MM.1S (cell line): ENCODE data around the gene SLC22A1.
"Not testable (repeated sequence)": the region's sequence is repeated elsewhere in the genome, so short reads cannot be mapped to it uniquely, and the experiment has no call there.

ENCODE experiments used
- DNase-seq: peaks from one replicate; pipeline ENCODE4 v3.0.0-alpha.2; 2015
- H2AFZ ChIP-seq: fragments of 300-600 bp; sonication (generic); 2 replicates; pipeline ENCODE4 v1.6.0; 2016; ENCODE audit warnings: antibody characterized with exemption, low read length
- H3F3A ChIP-seq: fragments of 300-600 bp; sonication (generic); 2 replicates; pipeline ENCODE4 v1.6.1; 2016; ENCODE audit warnings: mild to moderate bottlenecking, antibody characterized with exemption, low read length, moderate library complexity, mixed read lengths; ENCODE audit not compliant: insufficient read depth
- H3K27ac ChIP-seq: fragments of 300-600 bp; sonication (generic); 2 replicates; pipeline ENCODE4 v1.5.1; 2016; ENCODE audit warnings: mild to moderate bottlenecking, low read length
- H3K27me3 ChIP-seq: fragments of 300-600 bp; sonication (generic); replicated peaks from 2 replicates; pipeline ENCODE4 v1.6.0; 2016; ENCODE audit warnings: low read length; ENCODE audit not compliant: insufficient read depth
- H3K36me3 ChIP-seq: fragments of 300-600 bp; sonication (generic); replicated peaks from 2 replicates; pipeline ENCODE4 v1.6.1; 2016; ENCODE audit warnings: mild to moderate bottlenecking, low read length, mixed read lengths; ENCODE audit not compliant: insufficient read depth
- H3K4me1 ChIP-seq: fragments of 300-600 bp; sonication (generic); 2 replicates; pipeline ENCODE4 v1.6.1; 2016; ENCODE audit warnings: low read length, mixed read lengths
- H3K4me2 ChIP-seq: fragments of 300-600 bp; sonication (generic); 2 replicates; pipeline ENCODE4 v1.6.0; 2016; ENCODE audit warnings: low read depth, low read length
- H3K4me3 ChIP-seq: fragments of 300-600 bp; sonication (generic); 2 replicates; pipeline ENCODE4 v1.5.1; 2016; ENCODE audit warnings: low read length, mixed read lengths
- H3K79me2 ChIP-seq: fragments of 300-600 bp; sonication (generic); 2 replicates; pipeline ENCODE4 v1.6.1; 2016; ENCODE audit warnings: mixed run types, low read length, mixed read lengths
- H3K9ac ChIP-seq: fragments of 300-600 bp; sonication (generic); 2 replicates; pipeline ENCODE4 v1.6.1; 2016; ENCODE audit warnings: low read length, mixed read lengths
- H3K9me2 ChIP-seq: fragments of 300-600 bp; sonication (generic); replicated peaks from 2 replicates; pipeline ENCODE4 v1.6.1; 2016; ENCODE audit warnings: mild to moderate bottlenecking, low read length, mixed read lengths; ENCODE audit not compliant: insufficient read depth
- H3K9me3 ChIP-seq: fragments of 300-600 bp; sonication (generic); replicated peaks from 2 replicates; pipeline ENCODE4 v1.6.1; 2016; ENCODE audit warnings: mild to moderate bottlenecking, low read length, mixed read lengths; ENCODE audit not compliant: insufficient read depth
- H4K20me1 ChIP-seq: fragments of 300-600 bp; sonication (generic); 2 replicates; pipeline ENCODE4 v1.6.1; 2016; ENCODE audit warnings: mild to moderate bottlenecking, low read length, moderate library complexity, mixed read lengths; ENCODE audit not compliant: insufficient read depth
- EZH2 ChIP-seq: fragments of 300-600 bp; sonication (generic); optimal IDR thresholded peaks from 2 replicates; pipeline ENCODE3; 2017; ENCODE audit warnings: low read depth, mild to moderate bottlenecking, antibody characterized with exemption, low read length, mixed read lengths
- EZH2phosphoT487 ChIP-seq: fragments of 300-600 bp; sonication (generic); IDR thresholded peaks from 2 replicates; pipeline ENCODE4 v1.6.1; 2018; ENCODE audit warnings: antibody characterized with exemption, low read length
- TF ChIP-seq, protein P1 (sequence below): fragments of 300-600 bp; sonication (generic); IDR thresholded peaks from 2 replicates; pipeline ENCODE4 v1.5.1; 2016; ENCODE audit warnings: antibody characterized with exemption, low read length, mixed read lengths

The SLC22A1 gene

DNA sequence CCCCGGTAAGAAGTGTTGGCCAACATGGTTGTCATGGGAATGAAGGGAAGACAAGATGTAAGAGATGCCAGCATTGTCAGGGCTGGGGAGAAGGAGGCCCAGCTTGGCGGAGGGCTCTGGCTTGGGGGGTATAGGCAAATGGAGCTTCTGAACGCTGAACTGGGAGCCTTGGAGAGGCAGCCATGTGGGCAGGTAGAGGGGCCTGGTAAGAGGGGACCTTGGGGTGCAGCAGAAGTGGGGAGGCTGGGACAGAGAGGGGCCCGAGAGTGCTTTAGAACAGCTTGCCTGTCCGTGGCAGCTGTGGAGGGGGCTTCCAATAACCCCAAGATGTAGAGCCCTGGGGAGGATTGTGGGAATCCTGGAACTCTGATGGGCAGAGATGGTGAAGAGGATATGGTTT, 3.0 kb downstream of the SLC22A1 start:
- no peaks in the 10 kb centered on the region for H3K9me3 ChIP-seq
- H3K4me2 ChIP-seq: no peak overlapping the region
- no peaks in the 10 kb centered on the region for H3F3A ChIP-seq
- no peak overlapping the region for H3K27ac ChIP-seq
- H3K9ac ChIP-seq: no peak overlapping the region
- H3K4me3 ChIP-seq: no peak overlapping the region
- H4K20me1 ChIP-seq: no peaks in the 10 kb centered on the region
- TF ChIP-seq, protein P1, sequence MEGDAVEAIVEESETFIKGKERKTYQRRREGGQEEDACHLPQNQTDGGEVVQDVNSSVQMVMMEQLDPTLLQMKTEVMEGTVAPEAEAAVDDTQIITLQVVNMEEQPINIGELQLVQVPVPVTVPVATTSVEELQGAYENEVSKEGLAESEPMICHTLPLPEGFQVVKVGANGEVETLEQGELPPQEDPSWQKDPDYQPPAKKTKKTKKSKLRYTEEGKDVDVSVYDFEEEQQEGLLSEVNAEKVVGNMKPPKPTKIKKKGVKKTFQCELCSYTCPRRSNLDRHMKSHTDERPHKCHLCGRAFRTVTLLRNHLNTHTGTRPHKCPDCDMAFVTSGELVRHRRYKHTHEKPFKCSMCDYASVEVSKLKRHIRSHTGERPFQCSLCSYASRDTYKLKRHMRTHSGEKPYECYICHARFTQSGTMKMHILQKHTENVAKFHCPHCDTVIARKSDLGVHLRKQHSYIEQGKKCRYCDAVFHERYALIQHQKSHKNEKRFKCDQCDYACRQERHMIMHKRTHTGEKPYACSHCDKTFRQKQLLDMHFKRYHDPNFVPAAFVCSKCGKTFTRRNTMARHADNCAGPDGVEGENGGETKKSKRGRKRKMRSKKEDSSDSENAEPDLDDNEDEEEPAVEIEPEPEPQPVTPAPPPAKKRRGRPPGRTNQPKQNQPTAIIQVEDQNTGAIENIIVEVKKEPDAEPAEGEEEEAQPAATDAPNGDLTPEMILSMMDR: no peak
- no peak for TF ChIP-seq EZH2phosphoT487
- no peak for TF ChIP-seq EZH2
- H3K9me2 ChIP-seq: no peaks in the 10 kb centered on the region
- no peak for DNase-seq
- no peaks in the 10 kb centered on the region for H3K4me1 ChIP-seq
- no peaks in the 10 kb centered on the region for H3K36me3 ChIP-seq
- H2AFZ ChIP-seq: no peak overlapping the region
- H3K27me3 ChIP-seq: no peaks in the 10 kb centered on the region
- no peaks in the 10 kb centered on the region for H3K79me2 ChIP-seq

DNA sequence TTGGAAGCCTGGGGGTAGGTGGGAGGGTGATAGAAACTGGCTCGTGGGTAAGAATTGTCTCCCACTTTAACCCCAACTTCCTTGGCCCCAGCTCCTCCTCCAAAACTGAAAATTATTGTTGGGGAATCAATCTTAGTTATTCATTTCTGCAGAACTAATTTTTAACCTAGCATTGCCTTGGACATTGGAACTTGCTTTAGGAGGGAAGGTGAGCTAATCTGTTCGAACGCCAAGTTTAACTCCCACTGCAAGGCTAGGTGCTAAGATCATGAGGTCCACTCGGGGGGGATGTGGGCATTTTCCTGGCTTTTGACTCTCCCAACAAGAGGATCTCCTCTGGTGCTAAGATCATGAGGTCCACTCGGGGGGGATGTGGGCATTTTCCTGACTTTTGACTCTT, 3.5 kb downstream of the SLC22A1 start:
- not testable (repeated sequence) for H2AFZ ChIP-seq, H3K4me1 ChIP-seq, H3K9me2 ChIP-seq, H3K27me3 ChIP-seq, DNase-seq, H3F3A ChIP-seq, H4K20me1 ChIP-seq, H3K79me2 ChIP-seq, H3K4me3 ChIP-seq, H3K9ac ChIP-seq, H3K36me3 ChIP-seq, H3K4me2 ChIP-seq, H3K27ac ChIP-seq, H3K9me3 ChIP-seq

DNA sequence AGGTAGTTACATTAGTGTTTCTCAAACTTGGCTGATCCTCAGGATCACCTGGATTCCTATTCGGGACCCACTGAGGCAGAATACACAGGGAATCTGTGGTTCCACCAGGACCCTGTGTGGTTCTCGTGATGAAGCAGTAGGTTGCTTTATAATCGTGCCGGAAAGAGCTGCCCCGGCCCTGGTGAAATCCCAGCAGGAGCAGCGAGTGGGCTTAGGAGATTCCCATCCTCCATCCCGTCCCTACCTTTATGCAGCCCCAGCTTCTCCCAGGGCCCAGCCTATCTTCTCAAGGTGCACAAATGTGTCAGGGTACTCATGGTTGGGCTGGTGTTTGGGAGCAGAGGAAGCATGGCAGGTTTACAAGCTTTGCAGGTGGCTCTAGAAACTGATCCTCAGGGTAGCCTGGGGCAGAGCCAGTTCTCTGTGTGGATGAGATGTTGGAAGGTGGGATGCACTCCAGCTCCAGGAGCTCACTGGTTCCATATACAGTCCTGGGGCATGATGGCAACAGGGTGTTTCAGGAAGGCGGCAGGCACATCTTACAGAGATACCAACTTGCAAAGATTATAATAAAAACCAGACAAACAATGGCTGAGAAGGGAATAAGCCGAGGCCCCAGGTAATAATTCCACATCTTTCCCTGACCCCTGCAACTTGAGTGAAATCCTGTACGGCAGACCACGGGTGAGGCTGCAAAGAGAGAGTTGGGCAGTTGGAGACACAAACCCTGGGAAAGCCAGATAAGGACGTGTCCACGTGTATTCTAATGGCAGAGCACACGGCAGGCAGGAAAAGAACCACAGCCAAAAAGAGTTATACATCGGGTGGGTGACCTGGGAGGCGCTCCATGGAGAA, 5.9 kb downstream of the SLC22A1 start:
- H3K27me3 ChIP-seq: no peaks in the 10 kb centered on the region
- no peak overlapping the region for H3K4me2 ChIP-seq
- no peaks in the 10 kb centered on the region for H3K9me2 ChIP-seq
- no peaks in the 10 kb centered on the region for H3F3A ChIP-seq
- no peak overlapping the region for H3K27ac ChIP-seq
- no peak for DNase-seq
- H4K20me1 ChIP-seq: no peaks in the 10 kb centered on the region
- no peaks in the 10 kb centered on the region for H3K9me3 ChIP-seq
- H3K4me3 ChIP-seq: no peak overlapping the region
- no peak overlapping the region for H3K9ac ChIP-seq
- TF ChIP-seq, protein P1: no peak
- TF ChIP-seq EZH2phosphoT487 (no peak), EZH2 (no peak)
- no peaks in the 10 kb centered on the region for H3K4me1 ChIP-seq
- H3K79me2 ChIP-seq: no peaks in the 10 kb centered on the region
- H2AFZ ChIP-seq: no peak overlapping the region
- H3K36me3 ChIP-seq: no peaks in the 10 kb centered on the region

DNA sequence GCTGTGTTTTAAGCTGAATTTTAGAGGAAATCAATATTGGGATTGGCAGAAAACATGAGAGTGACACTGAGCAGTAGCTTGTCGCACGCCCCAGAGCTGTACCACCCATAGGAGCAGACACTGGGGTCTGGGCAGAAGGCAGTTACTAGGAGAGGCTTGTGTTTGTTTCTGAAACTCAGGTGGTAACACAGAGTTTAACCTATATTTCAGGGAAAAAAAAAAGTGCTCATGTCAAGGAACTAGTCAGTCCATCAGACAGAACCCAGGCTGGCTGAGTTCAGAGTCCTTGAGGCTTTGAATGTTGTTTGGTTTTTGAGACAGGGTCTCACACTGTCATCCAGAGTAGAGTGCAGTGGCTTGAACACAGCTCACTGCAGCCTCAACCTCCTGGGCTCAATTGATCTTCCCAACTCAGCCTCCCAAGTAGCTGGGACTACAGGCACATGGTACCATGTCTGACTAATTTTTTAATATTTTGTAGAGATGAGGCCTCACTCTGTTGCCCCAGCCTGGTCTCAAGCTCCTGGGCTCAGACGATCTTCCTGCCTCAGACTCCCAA, 6.6 kb downstream of the SLC22A1 start:
- no peak overlapping the region for H3K4me2 ChIP-seq
- H3K9me3 ChIP-seq: no peaks in the 10 kb centered on the region
- no peaks in the 10 kb centered on the region for H3K27me3 ChIP-seq

More for the DNA sequence above, 6.6 kb downstream of the SLC22A1 start:
- Histone ChIP-seq H3K36me3 (no peaks in the 10 kb centered on the region), H3F3A (no peaks in the 10 kb centered on the region), H3K9me2 (no peaks in the 10 kb centered on the region), H3K27ac (no peak overlapping the region), H4K20me1 (no peaks in the 10 kb centered on the region), H3K4me3 (no peak overlapping the region), H3K4me1 (no peaks in the 10 kb centered on the region), H2AFZ (no peak overlapping the region), H3K79me2 (no peaks in the 10 kb centered on the region), H3K9ac (no peak overlapping the region)
- TF ChIP-seq, protein P1: no peak
- TF ChIP-seq EZH2phosphoT487: no peak
- no peak for TF ChIP-seq EZH2
- DNase-seq: no peak
